K562 (cell line): Measurements from ENCODE around the gene TF. TPM values are rescaled to one million over a fixed set of nuclear protein-coding genes. Genes with fewer than 3 reads are reported as not detected.

Experiments
- ARID2 ChIP-seq: fragments of 450-650 bp; IDR thresholded peaks from 2 replicates; pipeline ENCODE4 v1.6.1; 2017; ENCODE audit warnings: antibody characterized with exemption, mild to moderate bottlenecking
- ARID3B ChIP-seq: fragments of 250-450 bp; sonication (Bioruptor Pico); IDR thresholded peaks from 2 replicates; pipeline ENCODE4 v1.4.0; 2020; ENCODE audit warnings: borderline replicate concordance
- ATF3 ChIP-seq, 2 experiments: fragments of 450-650 bp in 1 of 2; sonication (generic) in 1 of 2; formaldehyde crosslinking in 1 of 2; IDR thresholded peaks in 1 of 2; conservative IDR thresholded peaks in 1 of 2; 2 replicates each; pipeline versions ENCODE4 v1.6.1 to v1.8.1; 2016 to 2023; ENCODE audit warnings: mild to moderate bottlenecking in 2 of 2, moderate library complexity in 2 of 2, inconsistent platforms in 1 of 2, missing genetic modification reagents in 1 of 2
- CBFA2T2 ChIP-seq: fragments of 450-650 bp; conservative IDR thresholded peaks from 2 replicates; pipeline ENCODE4 v1.6.1; 2017; ENCODE audit warnings: mild to moderate bottlenecking
- ETV5 ChIP-seq: sonication (generic); formaldehyde crosslinking; IDR thresholded peaks from 2 replicates; pipeline ENCODE4 v1.4.0; 2020; ENCODE audit warnings: low read depth, mild to moderate bottlenecking, missing genetic modification reagents
- FOXA1 ChIP-seq: fragments of 450-650 bp; IDR thresholded peaks from 2 replicates; pipeline ENCODE4 v1.6.1; 2016; ENCODE audit warnings: mild to moderate bottlenecking, borderline replicate concordance
- FOXK1 ChIP-seq: sonication (generic); formaldehyde crosslinking; IDR thresholded peaks from 2 replicates; pipeline ENCODE4 v1.8.0; 2022; ENCODE audit warnings: missing genetic modification reagents, mild to moderate bottlenecking, borderline replicate concordance
- HDAC1 ChIP-seq, 2 experiments: fragments of 450-650 bp; IDR thresholded peaks; 2 replicates each; pipeline ENCODE4 v1.6.1; 2016 to 2017; ENCODE audit warnings: inconsistent platforms in 1 of 2, mild to moderate bottlenecking in 1 of 2, moderate library complexity in 1 of 2
- ID3 ChIP-seq, 2 experiments: fragments of 250-450 bp in 1 of 2; fragments of 450-650 bp in 1 of 2; sonication (Bioruptor Pico) in 1 of 2; IDR thresholded peaks; 2 replicates each; pipeline versions ENCODE4 v1.6.1 to v1.8.0; 2016 to 2021; ENCODE audit warnings: mild to moderate bottlenecking in 2 of 2, moderate library complexity in 2 of 2, missing compliant biosample characterization in 1 of 2, missing genetic modification characterization in 1 of 2
- KDM1A ChIP-seq, 2 experiments: fragments of 450-650 bp; IDR thresholded peaks; 2 replicates each; pipeline ENCODE4 v1.6.1; 2016; ENCODE audit warnings: mild to moderate bottlenecking in 2 of 2
- KLF1 ChIP-seq: fragments of 450-650 bp; IDR thresholded peaks from 2 replicates; pipeline ENCODE4 v1.6.1; 2016; ENCODE audit warnings: missing genetic modification characterization, missing compliant biosample characterization
- MIER1 ChIP-seq: fragments of 450-650 bp; IDR thresholded peaks from 2 replicates; pipeline ENCODE4 v1.6.1; 2016; ENCODE audit warnings: antibody characterized with exemption, mild to moderate bottlenecking, low read depth
- MTA2 ChIP-seq: fragments of 450-650 bp; IDR thresholded peaks from 2 replicates; pipeline ENCODE4 v1.6.1; 2016; ENCODE audit warnings: low read depth
- PTBP1 ChIP-seq: fragments of 200-400 bp; formaldehyde crosslinking; IDR thresholded peaks from 2 replicates; pipeline ENCODE4 v1.6.1; 2017; ENCODE audit warnings: low read depth, low read length
- RB1 ChIP-seq: fragments of 450-650 bp; IDR thresholded peaks from 2 replicates; pipeline ENCODE4 v1.6.1; 2017; ENCODE audit warnings: low read depth, mild to moderate bottlenecking
- RCOR1 ChIP-seq, 2 experiments: IDR thresholded peaks; 2 replicates each; pipeline ENCODE4 v1.6.1; 2012; ENCODE audit warnings: low read depth in 2 of 2, low read length in 2 of 2, borderline replicate concordance in 1 of 2, improper control_type of control experiment in 1 of 2
- SMARCB1 ChIP-seq: IDR thresholded peaks from 2 replicates; pipeline ENCODE4 v1.6.1; 2011; ENCODE audit warnings: improper control_type of control experiment, low read depth; ENCODE audit not compliant: insufficient read length
- STAT5B ChIP-seq: fragments of 250-450 bp; sonication (Bioruptor Pico); IDR thresholded peaks from 2 replicates; pipeline ENCODE4 v1.8.0; 2021; ENCODE audit warnings: mild to moderate bottlenecking, inconsistent platforms
- THAP12 ChIP-seq: fragments of 250-450 bp; sonication (Bioruptor Pico); IDR thresholded peaks from 2 replicates; pipeline ENCODE4 v1.9.0; 2021; ENCODE audit warnings: mild to moderate bottlenecking, inconsistent platforms
- XRCC5 ChIP-seq: fragments of 200-400 bp; formaldehyde crosslinking; IDR thresholded peaks from 2 replicates; pipeline ENCODE4 v1.6.1; 2017; ENCODE audit warnings: low read depth, mild to moderate bottlenecking, low read length
- ZNF398 ChIP-seq: fragments of 250-450 bp; sonication (Bioruptor Pico); IDR thresholded peaks from 2 replicates; pipeline ENCODE4 v1.8.0; 2021; ENCODE audit warnings: moderate library complexity, mild to moderate bottlenecking, inconsistent platforms
- ZNF644 ChIP-seq: fragments of 200-800 bp; sonication (Bioruptor generic); IDR thresholded peaks from 2 replicates; pipeline ENCODE4 v1.6.1; 2016; ENCODE audit warnings: low read depth, missing genetic modification characterization, missing compliant biosample characterization
- polyA plus RNA-seq, 8 experiments: library from polyadenylated mRNA; depleted of rRNA in 4 of 8; stranded (reverse) in 5 of 8; unstranded in 3 of 8; fragments of >200 nt; fragmentation: Nextera tagmentation in 2 of 8; fragmentation: Illumina TruSeq in 1 of 8; extraction: Ambion mirVana in 2 of 8; extraction: Trizol in 1 of 8; gene quantifications; 2 replicates each; pipeline versions ENCODE4 v1.2.1 to v1.2.3, GENCODE V29; 2011 to 2014; ENCODE audit warnings: inconsistent platforms in 1 of 8, missing spikeins in 1 of 8
- total RNA-seq, 7 experiments: library from RNA; depleted of rRNA in 6 of 7; stranded (reverse); fragments of >200 nt in 6 of 7; fragmentation: Illumina TruSeq in 2 of 7; extraction: Trizol in 2 of 7; gene quantifications; 2 replicates each; pipeline versions ENCODE4 v1.2.1 to v1.2.3, GENCODE V29; 2011 to 2021; ENCODE audit warnings: low replicate concordance in 1 of 7

TF gene
- total and polyA plus RNA-seq, 9 of the 15 experiments (the other 6 are each of a cell fraction or from before 2014, with no cell fraction given), result 0.09 to 9.2 (median 3.1) TPM

- TF ChIP-seq THAP12 (CRISPR knock-in tag), result no peak
- TF ChIP-seq ZNF398 (CRISPR knock-in tag), result no peak
- TF ChIP-seq XRCC5, result no peak
- peak; percentile 54 for TF ChIP-seq MTA2
- no peak for TF ChIP-seq RB1
- no peak for TF ChIP-seq FOXK1 (CRISPR knock-in tag)
- no peak for TF ChIP-seq ARID3B (CRISPR knock-in tag)
- no peak for TF ChIP-seq SMARCB1
- TF ChIP-seq HDAC1 (IDR thresholded peaks at IDR 0.05), result peak in 1 of 2 experiments; percentile 94; a peak in 2 of 4 replicates
- TF ChIP-seq FOXA1, result no peak
- no peak for TF ChIP-seq STAT5B
- TF ChIP-seq PTBP1, result no peak
- TF ChIP-seq RCOR1 (IDR thresholded peaks at IDR 0.05; ENCODE audit: borderline replicate concordance in 1 of 2, low read depth in 2 of 2, low read length in 2 of 2), result peak; percentile 72 to 94; a peak in 3 of 4 replicates
- TF ChIP-seq ID3 (CRISPR knock-in tag; IDR thresholded peaks at IDR 0.05), result no peak
- peak; percentile 76; the same call in 1 of the 2 replicates for TF ChIP-seq ID3 (tag; IDR thresholded peaks at IDR 0.05)
- no peak for TF ChIP-seq ARID2
- peak; percentile 64 for TF ChIP-seq CBFA2T2
- peak; percentile 96 to 98 for TF ChIP-seq KDM1A (IDR thresholded peaks at IDR 0.05)
- TF ChIP-seq ATF3 (IDR thresholded peaks at IDR 0.05), result no peak
- no peak for TF ChIP-seq ATF3 (CRISPR knock-in tag; conservative IDR thresholded peaks at IDR 0.05)
- no peak for TF ChIP-seq KLF1 (tag)
- no peak for TF ChIP-seq MIER1
- no peak for TF ChIP-seq ETV5 (CRISPR knock-in tag)
- TF ChIP-seq ZNF644 (tag), result no peak
These were observed 1.1 kb upstream of the TF start (continued) for GRCh38 chr3:133745108-133745507.
